Ovary (tissue), 9 donors: ENCODE measurements around the gene FBXO2. TPM values are rescaled to one million over a fixed set of nuclear protein-coding genes. Genes with fewer than 3 reads are reported as not detected.

ENCODE experiments used
- DNase-seq, 5 donors: peaks; one replicate each; pipeline ENCODE4 v3.0.0-alpha.2; 2019 to 2020
- H3K27ac ChIP-seq, 2 donors: fragments of 200-600 bp; one replicate each; pipeline versions ENCODE4 v1.5.1 to v1.8.0; 2019 to 2022
- H3K27me3 ChIP-seq: fragments of 200-600 bp; one replicate; pipeline ENCODE4 v1.8.0; 2022
- H3K36me3 ChIP-seq: fragments of 200-600 bp; sonication (generic); one replicate; pipeline ENCODE4 v1.5.1; 2019
- H3K4me1 ChIP-seq: one replicate; pipeline ENCODE4 v1.8.1; 2013; ENCODE audit warnings: mild to moderate bottlenecking, moderate library complexity; ENCODE audit not compliant: insufficient read depth
- H3K4me3 ChIP-seq: fragments of 200-600 bp; sonication (generic); one replicate; pipeline ENCODE4 v1.5.1; 2017
- H3K9me3 ChIP-seq, 2 donors: fragments of 200-600 bp in 1 of 2; sonication (generic) in 1 of 2; one replicate each; pipeline versions ENCODE4 v1.5.1 to v1.8.1; 2013 to 2019; ENCODE audit warnings: mild to moderate bottlenecking in 1 of 2, moderate library complexity in 1 of 2
- CTCF ChIP-seq, 3 donors: fragments of 450-650 bp in 2 of 3; fragments of 200-600 bp in 1 of 3; IDR thresholded peaks; one replicate each; pipeline versions ENCODE4 v1.5.1 to v1.8.0; 2016 to 2022; ENCODE audit warnings: antibody characterized with exemption in 3 of 3, mild to moderate bottlenecking in 1 of 3
- EP300 ChIP-seq: sonication (generic); formaldehyde crosslinking; IDR thresholded peaks from one replicate; pipeline ENCODE4 v1.6.1; 2017; ENCODE audit warnings: antibody characterized with exemption
- POLR2A ChIP-seq: fragments of 450-650 bp; IDR thresholded peaks from one replicate; pipeline ENCODE4 v1.6.1; 2017; ENCODE audit warnings: antibody characterized with exemption, mild to moderate bottlenecking, moderate library complexity
- WGBS, 3 donors: extraction: QIAGEN DNeasy Blood & Tissue Kit in 1 of 3; methylation state at CpG; one replicate each; pipeline versions ENCODE4 v1.1.5 to v1.1.7; 2013 to 2017; 5-methylcytosine and 5-hydroxymethylcytosine counted together
- intact Hi-C, 4 donors: fragments of 100-400 bp; cut with DNase I; formaldehyde crosslinking; loops; one replicate each; pipeline versions ENCODE4 v1.11.0 to v1.15.1; 2022 to 2023
- polyA plus RNA-seq, 2 donors: library from polyadenylated mRNA; stranded (reverse); fragments of 200-250 nt in 1 of 2; fragments of 350-450 nt in 1 of 2; fragmentation: Illumina TruSeq in 1 of 2; extraction: RNeasy Lipid Tissue Mini Kit (QIAGEN cat#74804) in 1 of 2; gene quantifications; one replicate each; pipeline ENCODE4 v1.2.3, GENCODE V29; 2013 to 2014
- total RNA-seq, 7 donors: library from RNA; depleted of rRNA in 2 of 7; stranded (reverse); fragments of >200 nt in 2 of 7; fragmentation: NEBNext Ultra II Directional in 3 of 7; extraction: Animal tissue kit (Norgen Biotek cat#: 25700) in 3 of 7; gene quantifications; one replicate each; pipeline versions ENCODE4 v1.1.0 to v1.2.4, GENCODE V29; 2016 to 2023
- donor health status: DM: no; HTN: no; CAD: no; lungs with moderate emphysema.
- donor health status: DM: no; HTN: no; CAD: no.
- donor health status: Bipolar disorder and iron deficiency.
- donor health status: DM: yes; HTN: yes; CAD: no.
- donor health status: DM: no; HTN: no; CAD: no.
- donor health status: DM: yes; HTN: yes; CAD: no.

Gene FBXO2
- total and polyA plus RNA-seq, 9 donors: 0.50 to 17.6 (median 2.7) TPM

- H3K4me3 ChIP-seq: no peak overlapping the region
- intact Hi-C loops: no loop called here
Measured at GRCh38 chr1:11678442-11678841, 24.2 kb upstream of the FBXO2 start.

GRCh38 chr1:11676386-11677103 is 22.3 kb upstream of the FBXO2 start:
- no peaks in the 10 kb centered on the region for H3K9me3 ChIP-seq
- no peak for DNase-seq
- 82 to 84% (median 84%) methylated on average over 10 of the region's 10 CpGs for WGBS, 3 donors
- no peak overlapping the region for H3K4me3 ChIP-seq
- intact Hi-C loops: no loop called here
- peaks cover 4% of the 10 kb centered on the region for H3K4me1 ChIP-seq
- H3K36me3 ChIP-seq: no peaks in the 10 kb centered on the region
- H3K27me3 ChIP-seq: no peaks in the 10 kb centered on the region
- H3K27ac ChIP-seq: no peak overlapping the region
- TF ChIP-seq POLR2A: no peak
- no peak for TF ChIP-seq CTCF (IDR thresholded peaks at IDR 0.05)
- no peak for TF ChIP-seq EP300

More at GRCh38 chr1:11678442-11678841, 24.2 kb upstream of the FBXO2 start:
- WGBS, 3 donors: 96 to 99% (median 98%) methylated on average over 2 of the region's 2 CpGs
- Histone ChIP-seq H3K9me3 (no peaks in the 10 kb centered on the region), H3K4me1 (peaks cover 4% of the 10 kb centered on the region), H3K36me3 (no peaks in the 10 kb centered on the region), H3K27me3 (no peaks in the 10 kb centered on the region), H3K27ac (no peak overlapping the region)
- DNase-seq: no peak
- no peak for TF ChIP-seq CTCF (IDR thresholded peaks at IDR 0.05)
- TF ChIP-seq EP300: no peak
- no peak for TF ChIP-seq POLR2A

- no peak for DNase-seq
- no peaks in the 10 kb centered on the region for H3K36me3 ChIP-seq
- intact Hi-C loops: no loop called here
- H3K9me3 ChIP-seq: no peaks in the 10 kb centered on the region
- no peak for TF ChIP-seq CTCF (IDR thresholded peaks at IDR 0.05)
- TF ChIP-seq EP300: no peak
- no peak for TF ChIP-seq POLR2A
- H3K27ac ChIP-seq: no peak overlapping the region
- H3K4me3 ChIP-seq: no peak overlapping the region
- peaks cover 4% of the 10 kb centered on the region for H3K4me1 ChIP-seq
- WGBS, 3 donors: 91 to 93% (median 92%) methylated on average over 10 of the region's 10 CpGs
- H3K27me3 ChIP-seq: no peaks in the 10 kb centered on the region
Measured at GRCh38 chr1:11675325-11675724, 21.1 kb upstream of the FBXO2 start.

- intact Hi-C loops: no loop called here
- DNase-seq: no peak
- peaks cover 2% of the 10 kb centered on the region for H3K4me1 ChIP-seq
- no peaks in the 10 kb centered on the region for H3K36me3 ChIP-seq
- H3K4me3 ChIP-seq: no peak overlapping the region
- no peaks in the 10 kb centered on the region for H3K27me3 ChIP-seq
- no peak overlapping the region for H3K27ac ChIP-seq
- no peaks in the 10 kb centered on the region for H3K9me3 ChIP-seq
- TF ChIP-seq EP300 (no peak), CTCF (IDR thresholded peaks at IDR 0.05) (no peak), POLR2A (no peak)
- 89 to 97% (median 95%) methylated on average over 14 of the region's 14 CpGs for WGBS, 3 donors
Measured at GRCh38 chr1:11674488-11674887, 20.3 kb upstream of the FBXO2 start.
